ENCODE data around the gene WDR7. TPM values are rescaled to one million over a fixed set of nuclear protein-coding genes. Genes with fewer than 3 reads are reported as not detected.

The WDR7 gene
- total and polyA plus RNA-seq, 9 of the 15 experiments (the other 6 are each of a cell fraction or from before 2014, with no cell fraction given): 1.4 to 9.4 (median 5.3) TPM

DNA sequence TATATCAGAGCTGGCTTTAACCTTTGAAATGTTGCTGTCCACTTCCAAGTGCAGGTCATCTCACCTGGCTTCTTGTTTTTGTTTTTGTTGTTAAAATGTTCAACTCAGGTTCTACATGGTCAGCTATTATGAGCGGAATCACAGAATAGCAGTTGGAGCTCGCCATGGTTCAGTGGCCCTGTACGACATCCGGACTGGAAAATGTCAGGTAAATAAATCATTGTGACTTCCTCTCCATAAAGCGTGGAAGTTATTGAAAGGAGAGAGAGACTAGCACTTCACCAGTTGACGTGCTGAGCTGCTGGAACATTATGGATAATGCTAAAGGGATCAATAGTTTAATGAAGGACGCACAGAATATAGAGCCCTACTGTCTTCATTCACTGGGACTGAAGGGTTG is 311.2 kb downstream of the WDR7 start:
- Histone ChIP-seq H4K20me1 (replicated peaks; ENCODE audit: control insufficient read depth, insufficient read depth, low read length) (no peaks in the 10 kb centered on the region), H3K27me3 (ENCODE audit: control insufficient read depth in 2 of 2, insufficient read depth in 2 of 2, low read length in 2 of 2) (no peaks in the 10 kb centered on the region), H3K79me2 (ENCODE audit: control insufficient read depth, insufficient read depth, low read length) (no peaks in the 10 kb centered on the region), H3K9me1 (ENCODE audit: control insufficient read depth, insufficient read depth, low read length) (no peaks in the 10 kb centered on the region), H3K4me3 (no peak overlapping the region), H3K36me3 (ENCODE audit: control insufficient read depth, insufficient read depth, low read length) (no peaks in the 10 kb centered on the region), H3K27ac (ENCODE audit: extremely low read depth, low read depth, low read length) (no peak overlapping the region), H2AFZ (ENCODE audit: low read depth, low read length) (no peak overlapping the region), H3K9me3 (replicated peaks; ENCODE audit: control insufficient read depth, insufficient read depth, low read depth, low read length) (no peaks in the 10 kb centered on the region), H3K4me2 (ENCODE audit: insufficient read depth, low read length) (no peak overlapping the region), H3K4me1 (replicated peaks in 1 of 2; ENCODE audit: control insufficient read depth in 2 of 2, insufficient read depth in 2 of 2, low read length in 2 of 2) (no peaks in the 10 kb centered on the region), H3K9ac (ENCODE audit: insufficient read depth in 1 of 2, low read depth in 2 of 2, low read length in 2 of 2) (no peak overlapping the region)
- CTCF ChIA-PET (ENCODE audit: low intra/inter-chr PET ratio): no interaction called here
- in situ Hi-C loops (cut with MboI) (no loop called here), intact Hi-C loops (cut with micrococcal nuclease) (no loop called here)
- no TSS peak for BruUV-seq (replicated peaks)
- ATAC-seq: no peak
- no peak for DNase-seq (ENCODE audit: extremely low read depth in 1 of 4, low spot score in 3 of 4)
- POLR2A ChIA-PET: no interaction called here
- WGBS (ENCODE audit: insufficient coverage, low coverage, missing lambda C conversion rate): 52% methylated on average over 7 of the region's 7 CpGs
- TF ChIP-seq, protein P1, sequence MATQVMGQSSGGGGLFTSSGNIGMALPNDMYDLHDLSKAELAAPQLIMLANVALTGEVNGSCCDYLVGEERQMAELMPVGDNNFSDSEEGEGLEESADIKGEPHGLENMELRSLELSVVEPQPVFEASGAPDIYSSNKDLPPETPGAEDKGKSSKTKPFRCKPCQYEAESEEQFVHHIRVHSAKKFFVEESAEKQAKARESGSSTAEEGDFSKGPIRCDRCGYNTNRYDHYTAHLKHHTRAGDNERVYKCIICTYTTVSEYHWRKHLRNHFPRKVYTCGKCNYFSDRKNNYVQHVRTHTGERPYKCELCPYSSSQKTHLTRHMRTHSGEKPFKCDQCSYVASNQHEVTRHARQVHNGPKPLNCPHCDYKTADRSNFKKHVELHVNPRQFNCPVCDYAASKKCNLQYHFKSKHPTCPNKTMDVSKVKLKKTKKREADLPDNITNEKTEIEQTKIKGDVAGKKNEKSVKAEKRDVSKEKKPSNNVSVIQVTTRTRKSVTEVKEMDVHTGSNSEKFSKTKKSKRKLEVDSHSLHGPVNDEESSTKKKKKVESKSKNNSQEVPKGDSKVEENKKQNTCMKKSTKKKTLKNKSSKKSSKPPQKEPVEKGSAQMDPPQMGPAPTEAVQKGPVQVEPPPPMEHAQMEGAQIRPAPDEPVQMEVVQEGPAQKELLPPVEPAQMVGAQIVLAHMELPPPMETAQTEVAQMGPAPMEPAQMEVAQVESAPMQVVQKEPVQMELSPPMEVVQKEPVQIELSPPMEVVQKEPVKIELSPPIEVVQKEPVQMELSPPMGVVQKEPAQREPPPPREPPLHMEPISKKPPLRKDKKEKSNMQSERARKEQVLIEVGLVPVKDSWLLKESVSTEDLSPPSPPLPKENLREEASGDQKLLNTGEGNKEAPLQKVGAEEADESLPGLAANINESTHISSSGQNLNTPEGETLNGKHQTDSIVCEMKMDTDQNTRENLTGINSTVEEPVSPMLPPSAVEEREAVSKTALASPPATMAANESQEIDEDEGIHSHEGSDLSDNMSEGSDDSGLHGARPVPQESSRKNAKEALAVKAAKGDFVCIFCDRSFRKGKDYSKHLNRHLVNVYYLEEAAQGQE (IDR thresholded peaks at IDR 0.05; ENCODE audit: borderline replicate concordance): no peak
- TF ChIP-seq, protein P1 (CRISPR knock-in tag; IDR thresholded peaks at IDR 0.05; ENCODE audit: low read depth): no peak
- TF ChIP-seq, protein P2, sequence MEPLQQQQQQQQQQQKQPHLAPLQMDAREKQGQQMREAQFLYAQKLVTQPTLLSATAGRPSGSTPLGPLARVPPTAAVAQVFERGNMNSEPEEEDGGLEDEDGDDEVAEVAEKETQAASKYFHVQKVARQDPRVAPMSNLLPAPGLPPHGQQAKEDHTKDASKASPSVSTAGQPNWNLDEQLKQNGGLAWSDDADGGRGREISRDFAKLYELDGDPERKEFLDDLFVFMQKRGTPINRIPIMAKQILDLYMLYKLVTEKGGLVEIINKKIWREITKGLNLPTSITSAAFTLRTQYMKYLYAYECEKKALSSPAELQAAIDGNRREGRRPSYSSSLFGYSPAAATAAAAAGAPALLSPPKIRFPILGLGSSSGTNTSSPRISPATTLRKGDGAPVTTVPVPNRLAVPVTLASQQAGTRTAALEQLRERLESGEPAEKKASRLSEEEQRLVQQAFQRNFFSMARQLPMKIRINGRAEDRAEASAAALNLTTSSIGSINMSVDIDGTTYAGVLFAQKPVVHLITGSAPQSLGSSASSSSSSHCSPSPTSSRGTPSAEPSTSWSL (CRISPR knock-in tag; IDR thresholded peaks at IDR 0.05; ENCODE audit: borderline replicate concordance): no peak
- TF ChIP-seq, protein P3, sequence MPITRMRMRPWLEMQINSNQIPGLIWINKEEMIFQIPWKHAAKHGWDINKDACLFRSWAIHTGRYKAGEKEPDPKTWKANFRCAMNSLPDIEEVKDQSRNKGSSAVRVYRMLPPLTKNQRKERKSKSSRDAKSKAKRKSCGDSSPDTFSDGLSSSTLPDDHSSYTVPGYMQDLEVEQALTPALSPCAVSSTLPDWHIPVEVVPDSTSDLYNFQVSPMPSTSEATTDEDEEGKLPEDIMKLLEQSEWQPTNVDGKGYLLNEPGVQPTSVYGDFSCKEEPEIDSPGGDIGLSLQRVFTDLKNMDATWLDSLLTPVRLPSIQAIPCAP (CRISPR knock-in tag; IDR thresholded peaks at IDR 0.05; ENCODE audit: borderline replicate concordance): no peak
- no peak for TF ChIP-seq SRSF7 (optimal IDR thresholded peaks at IDR 0.05; ENCODE audit: low read depth, low read length)
- no peak for TF ChIP-seq MAZ (CRISPR knock-in tag; conservative IDR thresholded peaks at IDR 0.05 in 1 of 2, IDR thresholded peaks at IDR 0.05 in 1 of 2)
- TF ChIP-seq ZBED1 (IDR thresholded peaks at IDR 0.05): no peak
- no peak for FAIRE-seq

Data from K562 (cell line).